Memory B cell (primary cell): ENCODE measurements around the gene IDI2.
A peak's percentile ranks its signal among the peaks of the same experiment; 100 is the strongest.

Experiments used
- ATAC-seq: fragments of 150-1000 bp; cut with Tn5 transposase; 2 replicates; pipeline ENCODE4 v1.10.0; 2021; ENCODE audit warnings: low read depth, mild to moderate bottlenecking, moderate library complexity
- DNase-seq, 2 donors: peaks; one replicate each; pipeline ENCODE4 v3.0.0; 2022; ENCODE audit warnings: low spot score in 2 of 2
- H3K27ac Mint-ChIP-seq: one replicate; pipeline ENCODE4 v1.8.0; 2022; ENCODE audit warnings: mild to moderate bottlenecking, moderate library complexity, mixed read lengths
- H3K27me3 Mint-ChIP-seq: one replicate; pipeline ENCODE4 v1.8.0; 2022; ENCODE audit warnings: mixed read lengths
- H3K36me3 Mint-ChIP-seq: one replicate; pipeline ENCODE4 v1.8.0; 2022; ENCODE audit warnings: mild to moderate bottlenecking, mixed read lengths
- H3K4me1 Mint-ChIP-seq: one replicate; pipeline ENCODE4 v1.8.0; 2022; ENCODE audit warnings: mixed read lengths
- H3K4me3 Mint-ChIP-seq: one replicate; pipeline ENCODE4 v1.8.0; 2022; ENCODE audit warnings: mild to moderate bottlenecking, moderate library complexity, mixed read lengths
- H3K9me3 Mint-ChIP-seq: one replicate; pipeline ENCODE4 v1.8.0; 2022; ENCODE audit warnings: mixed read lengths

Gene IDI2

DNA sequence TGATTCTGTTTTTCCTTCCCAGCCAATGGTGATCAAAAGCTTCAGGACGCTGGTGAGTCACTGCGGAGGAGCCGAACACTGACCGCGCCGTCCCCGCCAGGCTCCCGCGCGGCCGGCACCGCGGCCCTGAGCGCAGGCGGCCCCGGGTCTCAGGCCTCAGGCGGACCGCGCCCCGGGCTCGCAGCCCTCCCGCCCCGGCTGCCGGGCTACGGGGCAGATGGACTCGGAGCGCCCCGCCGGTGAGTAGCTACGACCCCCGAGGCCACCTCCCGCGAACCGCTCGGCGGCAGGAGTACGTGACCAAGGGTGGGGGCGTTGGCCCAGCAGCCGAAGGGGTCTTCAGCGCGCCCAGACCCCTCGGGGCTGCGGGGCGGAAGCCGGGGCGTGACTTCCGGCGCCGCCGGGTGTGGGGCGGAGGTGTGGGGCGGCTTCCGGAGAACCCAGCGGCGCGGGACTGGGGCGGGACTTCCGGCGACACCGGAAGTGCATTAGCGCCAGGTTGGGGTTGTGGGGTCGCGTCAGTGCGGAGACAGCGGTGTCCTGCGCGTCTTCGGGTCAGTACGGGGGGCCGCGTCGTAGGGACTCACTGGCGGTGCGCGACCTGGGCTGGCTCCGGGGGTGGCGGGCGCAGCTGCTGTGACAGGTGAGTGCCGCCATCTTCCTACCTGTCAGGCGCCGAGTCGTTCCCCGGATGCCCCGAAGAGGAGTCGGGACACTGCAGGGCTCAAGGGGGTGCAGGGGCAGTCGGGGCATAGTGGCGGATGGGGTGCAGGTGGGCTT, 30.9 kb upstream of the IDI2 start, which contains the start of gene WDR37:
Gene WDR37, plus strand, starts transcription at position 60 of the 780 bp plus-strand sequence. CDS start 15,771 bp downstream, outside the sequence.
- peaks cover 11% of the 10 kb centered on the region for H3K36me3 Mint-ChIP-seq
- H3K9me3 Mint-ChIP-seq, result no peaks in the 10 kb centered on the region
- peak within 1 kb of the TSS; percentile 89 for H3K27ac Mint-ChIP-seq

DNA sequence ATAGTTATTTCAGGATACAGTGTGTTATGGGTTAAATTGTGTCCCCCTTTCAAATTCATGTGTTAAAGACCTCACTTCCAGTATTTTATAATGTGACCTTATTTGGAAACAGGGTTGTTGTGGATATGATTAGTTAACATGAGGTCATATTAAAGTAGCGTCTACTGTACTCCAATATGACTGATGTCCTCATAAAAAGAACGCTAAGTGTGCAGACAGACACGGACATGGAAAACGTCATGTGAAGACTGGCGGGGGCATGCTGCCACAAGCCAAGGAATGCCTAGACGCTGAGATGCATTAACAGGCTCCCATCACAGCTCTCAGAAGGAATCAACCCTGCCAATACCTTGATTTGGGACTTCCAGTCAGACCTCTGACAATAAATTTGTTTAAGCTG, 29.0 kb upstream of the IDI2 start:
- peaks cover 10% of the 10 kb centered on the region for H3K36me3 Mint-ChIP-seq
- ATAC-seq (no peak), DNase-seq (no peak)
- H3K4me1 Mint-ChIP-seq, result peaks cover 38% of the 10 kb centered on the region
- H3K9me3 Mint-ChIP-seq, result no peaks in the 10 kb centered on the region
- peak overlapping the region; percentile 50 for H3K4me3 Mint-ChIP-seq
- H3K27ac Mint-ChIP-seq, result no peak overlapping the region
- no peaks in the 10 kb centered on the region for H3K27me3 Mint-ChIP-seq

More for the DNA sequence above, 30.9 kb upstream of the IDI2 start, which contains the start of gene WDR37:
- ATAC-seq (peak; percentile 94), DNase-seq (peak; percentile 82 to 94)
- H3K4me3 Mint-ChIP-seq, result peak within 1 kb of the TSS; percentile 98
- H3K4me1 Mint-ChIP-seq, result peaks cover 41% of the 10 kb centered on the region
- H3K27me3 Mint-ChIP-seq, result no peaks in the 10 kb centered on the region

DNA sequence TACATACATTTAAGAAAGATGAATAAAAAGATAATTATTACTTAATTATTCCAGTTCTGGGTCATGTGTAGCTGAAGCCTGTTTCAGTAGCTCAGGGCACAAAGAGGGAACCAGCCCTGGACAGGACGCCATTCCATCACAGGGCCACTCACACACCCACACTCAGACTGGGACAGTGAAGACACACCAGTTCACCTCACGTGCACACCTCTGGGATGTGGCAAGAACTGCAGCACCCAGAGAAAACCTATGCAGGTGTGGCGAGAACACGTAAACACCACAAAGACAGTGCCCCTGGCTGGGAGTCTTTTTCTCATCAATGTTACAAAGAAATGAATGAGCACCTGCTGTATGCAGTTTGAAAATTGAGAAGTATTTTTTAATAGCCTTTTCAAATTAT, 24.9 kb upstream of the IDI2 start:
- ATAC-seq, result no peak
- Mint-ChIP-seq H3K36me3 (peaks cover 10% of the 10 kb centered on the region), H3K27me3 (no peaks in the 10 kb centered on the region), H3K27ac (peak overlapping the region; percentile 98), H3K4me1 (peaks cover 32% of the 10 kb centered on the region), H3K4me3 (peak overlapping the region; percentile 43), H3K9me3 (peaks cover 1% of the 10 kb centered on the region)
- DNase-seq, result peak in 1 of 2 donors; percentile 37

DNA sequence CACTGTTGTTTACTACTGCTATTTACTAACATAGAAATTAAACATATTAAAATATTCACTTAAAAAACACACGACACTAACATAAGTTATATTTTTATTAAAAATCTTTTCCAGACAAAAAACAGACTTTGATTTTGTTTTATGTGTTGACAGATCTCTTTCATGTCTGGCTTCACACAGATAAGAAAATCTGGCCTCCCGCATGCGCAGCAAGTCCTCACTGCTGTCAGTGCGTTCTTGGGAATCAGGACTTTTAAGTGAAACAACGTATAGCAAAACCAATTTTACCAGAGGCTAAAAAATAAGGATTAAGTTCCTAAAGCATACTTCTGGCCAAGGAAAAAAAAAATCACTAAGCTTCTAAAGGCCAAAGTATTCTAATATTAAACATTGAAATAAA, 24.5 kb upstream of the IDI2 start:
- H3K9me3 Mint-ChIP-seq, result peaks cover 1% of the 10 kb centered on the region
- H3K4me3 Mint-ChIP-seq, result peak overlapping the region; percentile 95
- no peak for DNase-seq

DNA sequence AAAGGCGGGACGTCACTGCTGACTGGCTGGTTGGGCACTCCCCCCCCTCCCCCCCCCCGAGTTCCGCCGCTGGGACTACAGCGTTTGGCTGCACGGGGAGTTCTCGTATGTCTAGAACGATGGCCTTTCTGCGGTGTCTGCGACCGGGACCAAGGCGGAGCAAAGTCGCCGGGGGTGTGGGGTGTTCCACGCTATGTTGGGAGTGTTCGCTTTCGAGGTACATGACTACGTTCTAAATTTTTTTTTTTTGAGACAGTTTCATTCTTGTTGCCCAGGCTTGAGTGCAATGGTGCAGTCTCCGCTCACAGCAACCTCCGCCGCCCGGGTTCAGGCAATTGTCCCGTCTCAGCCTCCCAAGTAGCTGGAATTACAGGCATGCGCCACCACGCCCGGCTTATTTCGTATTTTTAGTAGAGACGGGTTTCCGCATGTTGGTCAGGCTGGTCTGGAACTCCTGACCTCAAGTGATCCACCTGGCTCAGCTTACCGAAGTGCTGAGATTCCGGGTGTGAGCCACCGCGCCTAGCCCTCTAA, 23.8 kb upstream of the IDI2 start:
- peak overlapping the region; percentile 95 for H3K4me3 Mint-ChIP-seq

More for the DNA sequence above, 24.5 kb upstream of the IDI2 start:
- ATAC-seq, result no peak
- Mint-ChIP-seq H3K4me1 (peaks cover 36% of the 10 kb centered on the region), H3K36me3 (peaks cover 10% of the 10 kb centered on the region), H3K27ac (peak overlapping the region; percentile 98), H3K27me3 (no peaks in the 10 kb centered on the region)

DNA sequence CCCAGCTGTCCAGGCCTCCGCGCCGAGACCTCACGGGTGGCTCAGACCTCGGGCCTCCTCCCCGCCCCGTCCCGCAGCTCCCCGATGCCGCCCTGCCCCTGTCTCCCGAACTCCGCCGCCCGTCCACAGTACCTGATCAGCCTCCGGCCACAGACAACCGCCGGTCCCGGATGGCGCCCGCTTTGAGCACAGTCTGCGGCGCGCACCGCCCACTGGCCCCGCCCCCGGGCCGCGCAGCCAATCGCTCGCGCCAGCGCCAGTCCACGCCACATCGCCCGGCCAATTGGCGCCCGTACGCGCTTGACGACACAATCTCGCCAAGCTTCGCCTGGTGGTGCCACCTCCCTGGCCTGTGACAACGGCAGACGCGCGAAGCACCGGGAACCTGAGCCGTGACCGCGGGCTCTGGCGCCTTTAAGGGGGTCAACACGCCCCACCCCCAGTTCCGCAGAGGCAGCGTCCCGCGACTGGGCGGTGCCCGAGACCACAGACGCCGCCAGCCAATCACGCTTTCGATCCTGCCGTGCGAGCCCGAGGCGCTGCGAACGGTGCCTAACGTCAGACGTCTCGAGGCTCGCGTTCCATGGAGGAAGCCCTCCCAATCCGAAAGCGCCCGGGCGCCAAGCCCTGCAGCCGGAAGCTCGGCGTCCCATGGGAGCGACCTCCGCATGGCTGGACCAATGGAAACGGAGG, 23.2 kb upstream of the IDI2 start, which contains the start of gene IDI1:
Gene IDI1, minus strand, starts transcription at position 388 of the 693 bp plus-strand sequence. Its CDS starts 116 bp downstream, at position 272.
- DNase-seq (peak; percentile 97), ATAC-seq (peak; percentile 74)
- Mint-ChIP-seq H3K36me3 (peaks cover 10% of the 10 kb centered on the region), H3K27me3 (no peaks in the 10 kb centered on the region), H3K9me3 (peaks cover 1% of the 10 kb centered on the region), H3K4me1 (peaks cover 37% of the 10 kb centered on the region), H3K4me3 (peak within 1 kb of the TSS; percentile 95), H3K27ac (peak within 1 kb of the TSS; percentile 98)

More for the DNA sequence above, 23.8 kb upstream of the IDI2 start:
- Mint-ChIP-seq H3K27me3 (no peaks in the 10 kb centered on the region), H3K9me3 (peaks cover 1% of the 10 kb centered on the region), H3K27ac (peak overlapping the region; percentile 98), H3K4me1 (peaks cover 38% of the 10 kb centered on the region), H3K36me3 (peaks cover 10% of the 10 kb centered on the region)
- ATAC-seq (no peak), DNase-seq (no peak)

DNA sequence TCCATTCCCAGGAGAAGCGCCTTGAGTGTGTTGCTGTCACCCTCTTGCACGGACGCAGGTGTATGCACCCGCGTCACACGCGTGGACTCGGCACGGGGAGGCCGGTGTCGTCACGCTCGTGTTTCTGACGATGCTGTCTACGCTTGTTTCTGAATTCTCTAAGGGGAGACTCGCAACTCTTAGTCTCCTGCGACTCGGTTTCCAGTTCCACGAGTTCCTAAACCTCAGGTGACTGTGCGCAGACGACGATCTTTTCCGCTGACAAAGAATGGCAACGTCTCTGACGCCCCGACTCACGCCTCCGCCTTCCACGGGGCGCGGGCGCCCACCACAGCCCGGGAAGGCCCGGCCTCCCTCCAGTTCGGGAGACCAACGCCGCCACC, 22.7 kb upstream of the IDI2 start:
- H3K36me3 Mint-ChIP-seq, result peaks cover 10% of the 10 kb centered on the region
- H3K27ac Mint-ChIP-seq, result peak overlapping the region; percentile 98
- H3K27me3 Mint-ChIP-seq, result no peaks in the 10 kb centered on the region
- DNase-seq (peak in 1 of 2 donors; percentile 70), ATAC-seq (peak; percentile 34)
- H3K4me3 Mint-ChIP-seq, result peak overlapping the region; percentile 95
- H3K9me3 Mint-ChIP-seq, result peaks cover 1% of the 10 kb centered on the region
- H3K4me1 Mint-ChIP-seq, result peaks cover 39% of the 10 kb centered on the region

DNA sequence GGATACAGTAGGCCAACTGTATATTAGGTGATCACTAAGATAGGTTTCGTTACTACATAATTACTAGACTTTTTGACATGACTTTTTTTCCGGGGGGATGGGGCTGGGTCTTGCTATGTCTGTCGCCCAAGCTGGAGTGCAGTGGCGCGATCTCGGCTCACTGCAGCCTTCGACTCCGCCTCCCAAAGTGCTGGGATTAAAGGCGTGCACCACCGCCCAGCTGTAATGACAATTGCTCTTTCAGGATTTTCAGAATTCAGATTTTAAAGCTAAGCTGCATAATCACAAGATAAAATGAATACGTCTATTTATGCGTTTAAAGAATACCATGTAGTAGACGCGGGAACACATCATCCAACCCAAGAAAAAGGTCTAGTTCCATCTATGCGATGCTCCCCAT, 22.3 kb upstream of the IDI2 start:
- Mint-ChIP-seq H3K4me1 (peaks cover 38% of the 10 kb centered on the region), H3K27ac (peak overlapping the region; percentile 98), H3K36me3 (peaks cover 7% of the 10 kb centered on the region), H3K27me3 (no peaks in the 10 kb centered on the region), H3K4me3 (peak overlapping the region; percentile 95), H3K9me3 (peaks cover 1% of the 10 kb centered on the region)
- DNase-seq (no peak), ATAC-seq (no peak)

DNA sequence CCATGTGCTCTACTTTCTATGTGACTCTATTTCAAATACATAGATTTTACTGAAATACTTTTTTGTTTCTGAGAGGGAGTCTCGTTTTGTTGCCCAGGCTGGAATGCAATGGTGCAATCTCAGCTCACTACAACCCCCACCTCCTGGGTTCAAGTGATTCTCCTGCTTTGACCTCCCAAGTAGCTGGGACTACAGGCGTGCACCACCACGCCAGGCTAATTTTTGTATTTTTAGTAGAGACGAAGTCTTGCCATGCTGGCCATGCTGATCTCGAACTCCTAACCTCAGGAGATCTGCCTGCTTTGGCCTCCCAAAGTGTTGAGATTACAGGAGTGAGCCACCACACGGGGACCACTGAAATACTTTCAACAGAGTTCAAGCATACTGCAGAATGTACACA, 19.8 kb upstream of the IDI2 start:
- H3K36me3 Mint-ChIP-seq, result peaks cover 6% of the 10 kb centered on the region
- peak overlapping the region; percentile 97 for H3K27ac Mint-ChIP-seq
- no peaks in the 10 kb centered on the region for H3K27me3 Mint-ChIP-seq
- peaks cover 1% of the 10 kb centered on the region for H3K9me3 Mint-ChIP-seq
- DNase-seq, result no peak
- peak overlapping the region; percentile 41 for H3K4me3 Mint-ChIP-seq
- ATAC-seq, result no peak
- peaks cover 31% of the 10 kb centered on the region for H3K4me1 Mint-ChIP-seq

DNA sequence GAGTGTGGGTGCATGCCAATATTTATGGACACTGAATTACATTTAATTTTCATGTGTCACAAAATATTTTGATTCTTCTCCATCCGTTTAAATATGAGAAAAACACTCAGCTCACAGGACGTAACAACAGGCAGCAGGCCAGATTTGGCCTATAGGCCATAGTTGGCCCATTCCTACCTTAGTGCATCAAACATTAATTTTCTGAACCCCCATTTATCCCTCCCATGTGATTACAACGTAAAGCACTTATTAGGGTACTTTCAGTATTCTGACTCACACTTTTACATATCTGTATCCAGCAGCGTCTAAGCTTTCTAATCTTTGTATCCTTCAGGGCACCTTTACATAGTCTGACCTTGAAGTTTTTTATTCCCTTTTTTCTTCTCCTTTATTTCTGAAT, 19.3 kb upstream of the IDI2 start:
- Mint-ChIP-seq H3K27me3 (no peaks in the 10 kb centered on the region), H3K9me3 (peaks cover 1% of the 10 kb centered on the region), H3K36me3 (peaks cover 6% of the 10 kb centered on the region), H3K27ac (peak overlapping the region; percentile 97), H3K4me3 (peak overlapping the region; percentile 18), H3K4me1 (peaks cover 31% of the 10 kb centered on the region)
- no peak for ATAC-seq
- no peak for DNase-seq

DNA sequence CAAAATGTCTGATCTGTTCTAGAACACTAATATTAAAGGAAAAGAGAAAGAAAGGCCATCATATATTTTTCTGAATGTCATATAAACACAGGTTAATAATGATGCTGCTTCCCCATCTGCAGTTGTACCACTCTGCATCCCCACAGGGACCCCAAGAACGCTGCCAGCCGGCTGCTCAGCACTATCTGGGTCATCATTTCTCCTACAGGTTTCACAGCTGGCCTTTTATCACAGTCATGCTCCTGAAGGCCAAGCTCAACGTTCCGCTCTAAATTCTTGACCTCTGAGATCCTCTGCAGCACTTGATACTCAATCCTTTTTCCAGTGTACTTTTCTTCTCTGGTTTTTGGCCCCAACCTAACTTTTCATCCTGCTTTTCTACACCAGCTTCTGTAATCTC, 18.5 kb upstream of the IDI2 start:
- Mint-ChIP-seq H3K4me3 (peak overlapping the region; percentile 90), H3K27me3 (no peaks in the 10 kb centered on the region)
- no peak for ATAC-seq

DNA sequence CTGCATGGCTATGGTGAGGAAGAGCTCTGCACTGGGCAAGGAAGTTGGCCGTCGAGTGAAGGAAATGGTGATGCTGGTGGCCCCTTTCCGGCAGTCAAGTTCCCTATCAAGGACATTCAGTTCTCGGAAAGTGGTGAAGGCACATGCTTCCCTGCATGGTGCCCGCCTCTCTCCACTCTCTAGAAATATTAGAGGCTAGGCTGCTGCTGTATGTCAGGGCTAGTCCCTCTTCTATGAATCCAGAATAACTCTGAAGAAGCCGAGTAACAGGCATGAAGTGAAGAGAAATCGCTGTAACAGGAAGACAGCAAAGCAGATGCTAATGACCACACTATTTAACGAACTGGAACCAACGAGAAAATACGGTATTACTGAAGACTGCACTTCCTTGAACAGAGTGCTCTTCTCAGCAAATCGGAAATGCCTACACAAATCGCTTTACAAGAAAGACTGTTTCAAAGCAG, 17.9 kb upstream of the IDI2 start:
- H3K4me1 Mint-ChIP-seq, result peaks cover 31% of the 10 kb centered on the region
- peaks cover 6% of the 10 kb centered on the region for H3K36me3 Mint-ChIP-seq
- peak overlapping the region; percentile 97 for H3K27ac Mint-ChIP-seq
- DNase-seq, result peak; percentile 22 to 49
- no peaks in the 10 kb centered on the region for H3K27me3 Mint-ChIP-seq
- peak overlapping the region; percentile 90 for H3K4me3 Mint-ChIP-seq
- ATAC-seq, result peak; percentile 66
- H3K9me3 Mint-ChIP-seq, result peaks cover 1% of the 10 kb centered on the region

More for the DNA sequence above, 18.5 kb upstream of the IDI2 start:
- no peak for DNase-seq
- Mint-ChIP-seq H3K4me1 (peaks cover 31% of the 10 kb centered on the region), H3K36me3 (peaks cover 6% of the 10 kb centered on the region), H3K9me3 (peaks cover 1% of the 10 kb centered on the region), H3K27ac (peak overlapping the region; percentile 97)

DNA sequence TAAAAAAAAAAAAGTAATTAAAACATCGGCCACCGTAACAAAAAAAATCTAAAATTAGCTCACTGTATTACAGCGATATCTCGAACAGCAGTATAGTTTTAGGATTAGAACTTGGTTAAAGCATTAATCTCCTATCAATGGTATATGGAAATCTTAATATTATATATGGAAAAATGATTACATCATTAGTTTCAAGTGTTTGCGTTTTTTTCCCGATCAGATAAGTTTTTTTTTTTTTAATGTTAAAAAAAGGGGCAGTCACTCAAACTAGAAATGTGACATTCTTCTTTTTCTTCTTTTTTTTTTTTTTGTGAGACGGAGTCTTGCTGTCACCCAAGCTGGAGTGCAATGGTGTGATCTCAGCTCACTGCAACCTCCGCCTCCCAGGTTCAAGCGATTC, 15.9 kb upstream of the IDI2 start:
- H3K36me3 Mint-ChIP-seq, result peaks cover 8% of the 10 kb centered on the region
- ATAC-seq (no peak), DNase-seq (no peak)
- no peak overlapping the region for H3K4me3 Mint-ChIP-seq
- no peaks in the 10 kb centered on the region for H3K9me3 Mint-ChIP-seq
- peaks cover 27% of the 10 kb centered on the region for H3K4me1 Mint-ChIP-seq
- H3K27me3 Mint-ChIP-seq, result no peaks in the 10 kb centered on the region
- no peak overlapping the region for H3K27ac Mint-ChIP-seq

DNA sequence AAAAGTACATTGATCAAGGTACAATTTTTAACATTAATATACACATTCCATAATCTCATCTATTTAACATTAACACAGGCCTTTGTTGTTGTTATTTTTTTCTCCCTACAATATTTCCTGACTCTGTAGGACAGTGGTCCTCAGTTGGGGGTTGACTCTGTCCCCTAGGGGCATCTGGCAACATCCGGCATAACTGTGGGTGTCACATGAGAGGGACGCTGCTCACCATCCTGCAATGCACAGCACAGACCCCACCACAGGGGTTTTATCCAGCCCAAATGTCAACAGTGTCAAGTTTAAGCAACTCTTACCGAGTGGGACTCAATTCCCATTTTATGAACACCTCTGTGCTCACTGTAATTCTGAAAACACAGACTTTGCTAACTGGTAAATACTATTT, 14.5 kb upstream of the IDI2 start:
- Mint-ChIP-seq H3K27me3 (no peaks in the 10 kb centered on the region), H3K4me1 (peaks cover 24% of the 10 kb centered on the region), H3K27ac (no peak overlapping the region), H3K36me3 (peaks cover 8% of the 10 kb centered on the region), H3K4me3 (no peak overlapping the region), H3K9me3 (no peaks in the 10 kb centered on the region)
- no peak for ATAC-seq
- DNase-seq, result no peak
